WI38 (cell line): ENCODE results near the gene IL6R.

Experiments
- H3K4me3 ChIP-seq: 2 replicates; pipeline ENCODE4 v1.5.1; 2011; ENCODE audit warnings: low read depth, mild to moderate bottlenecking, control low read depth, low read length
- CTCF ChIP-seq: IDR thresholded peaks from 2 replicates; pipeline ENCODE4 v1.5.1; 2012; ENCODE audit warnings: low read depth, mild to moderate bottlenecking, control low read depth, low read length

IL6R gene

GRCh38 chr1:154435599-154436200 is 30.6 kb downstream of the IL6R start:
- H3K4me3 ChIP-seq = no peak overlapping the region
- no peak for TF ChIP-seq CTCF

- H3K4me3 ChIP-seq = no peak overlapping the region
- no peak for TF ChIP-seq CTCF
Observed at GRCh38 chr1:154436433-154436832, 31.3 kb downstream of the IL6R start.

- TF ChIP-seq CTCF = no peak
- H3K4me3 ChIP-seq = no peak overlapping the region
Observed at GRCh38 chr1:154440036-154440804, 35.1 kb downstream of the IL6R start.

GRCh38 chr1:154441241-154441888 is 36.2 kb downstream of the IL6R start:
- H3K4me3 ChIP-seq = no peak overlapping the region
- no peak for TF ChIP-seq CTCF

DNA sequence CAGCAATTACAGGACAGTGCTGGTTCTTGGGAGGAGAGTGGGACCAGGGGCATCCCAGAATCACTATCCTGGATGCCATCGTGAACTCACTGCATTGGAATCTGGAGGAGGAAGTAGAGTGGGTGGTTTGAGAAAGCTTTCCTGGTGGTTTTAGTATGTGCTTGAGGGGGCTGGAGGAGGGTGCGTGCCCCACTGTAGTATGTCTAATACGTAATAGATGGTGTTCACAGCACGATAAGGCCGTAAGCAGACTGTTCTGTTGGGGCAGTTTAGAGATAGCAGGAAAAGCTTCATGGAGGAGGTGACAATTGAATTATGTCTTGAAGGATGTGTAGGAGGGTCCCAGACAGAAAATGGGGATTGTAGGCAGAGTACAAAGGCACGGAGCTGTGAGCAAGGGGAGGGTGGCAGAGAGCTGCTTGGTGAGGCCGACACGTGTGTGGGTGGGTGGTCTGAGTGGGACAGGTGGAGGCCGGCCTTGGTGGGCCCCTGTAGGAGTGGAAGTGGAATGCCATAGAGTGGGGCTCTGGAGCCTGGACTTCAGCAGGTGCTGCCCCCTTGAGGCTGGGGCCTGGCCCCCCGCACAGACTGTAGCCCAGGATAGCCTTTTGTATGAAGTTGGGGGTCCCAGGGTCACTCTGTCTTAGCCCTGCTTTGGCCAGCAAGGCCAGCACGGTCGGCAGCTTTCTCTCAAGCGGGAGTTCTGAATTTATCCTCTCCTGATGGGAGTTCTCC is 37.0 kb downstream of the IL6R start:
- H3K4me3 ChIP-seq = no peak overlapping the region
- TF ChIP-seq CTCF = no peak

GRCh38 chr1:154443274-154444013 is 38.3 kb downstream of the IL6R start:
- H3K4me3 ChIP-seq = no peak overlapping the region
- no peak for TF ChIP-seq CTCF
